Gastrocnemius medialis (tissue), 4 donors: ENCODE measurements around the gene BHLHE41. TPM values are rescaled to one million over a fixed set of nuclear protein-coding genes. Genes with fewer than 3 reads are reported as not detected.

Source experiments
- ATAC-seq, 2 donors: fragments of 150-250 bp; one replicate each; pipeline ENCODE4 v1.9.1; 2016
- DNase-seq, 2 donors: peaks; one replicate each; pipeline ENCODE4 v3.0.0-alpha.2; 2019
- H3K27ac ChIP-seq, 4 donors: fragments of 200-600 bp; sonication (generic); 1 replicate in 1 of 4; 2 replicates in 3 of 4; pipeline ENCODE4 v1.5.1; 2016 to 2018; ENCODE audit warnings: mild to moderate bottlenecking in 2 of 4, moderate library complexity in 1 of 4
- H3K27me3 ChIP-seq, 3 donors: fragments of 200-600 bp; sonication (generic) in 2 of 3; 1 replicate in 1 of 3; 2 replicates in 2 of 3; pipeline versions ENCODE4 v1.5.1 to v1.6.0; 2016 to 2019; ENCODE audit warnings: mild to moderate bottlenecking in 1 of 3, moderate library complexity in 1 of 3
- H3K36me3 ChIP-seq, 2 donors: fragments of 200-600 bp; sonication (generic) in 1 of 2; one replicate each; pipeline ENCODE4 v1.5.1; 2017 to 2018
- H3K4me1 ChIP-seq, 2 donors: fragments of 200-600 bp; sonication (generic) in 1 of 2; one replicate each; pipeline ENCODE4 v1.5.1; 2016 to 2017; ENCODE audit warnings: mild to moderate bottlenecking in 2 of 2
- H3K4me3 ChIP-seq, 4 donors: fragments of 200-600 bp; sonication (generic) in 3 of 4; 1 replicate in 1 of 4; 2 replicates in 3 of 4; pipeline ENCODE4 v1.5.1; 2016 to 2019; ENCODE audit warnings: mild to moderate bottlenecking in 2 of 4
- H3K9me3 ChIP-seq, 3 donors: fragments of 200-600 bp; sonication (generic) in 2 of 3; 1 replicate in 1 of 3; 2 replicates in 2 of 3; pipeline ENCODE4 v1.5.1; 2016 to 2019
- CTCF ChIP-seq, 5 experiments: fragments of 450-650 bp in 3 of 5; fragments of 200-600 bp in 2 of 5; sonication (generic) in 2 of 5; IDR thresholded peaks in 4 of 5; conservative IDR thresholded peaks in 1 of 5; 1 replicate in 4 of 5; 2 replicates in 1 of 5; pipeline ENCODE4 v1.5.1; 2016 to 2019; ENCODE audit warnings: antibody characterized with exemption in 5 of 5, mild to moderate bottlenecking in 3 of 5, moderate library complexity in 3 of 5
- POLR2A ChIP-seq, 2 donors: fragments of 450-650 bp; IDR thresholded peaks; one replicate each; pipeline ENCODE4 v1.6.1; 2017; ENCODE audit warnings: antibody characterized with exemption in 2 of 2, mild to moderate bottlenecking in 2 of 2, moderate library complexity in 2 of 2
- in situ Hi-C, 4 donors: fragments of 200-750 bp; cut with MboI; loops; one replicate each; pipeline versions ENCODE4 v1.15.0 to v1.8.0; 2017; ENCODE audit warnings: low sequenced_read_pairs in 4 of 4
- intact Hi-C: fragments of 100-400 bp; cut with DNase I; formaldehyde crosslinking; loops from one replicate; pipeline ENCODE4 v1.15.1; 2023; ENCODE audit warnings: low total_unique reads
- total RNA-seq, 4 donors: library from RNA; depleted of rRNA; stranded (reverse); fragments of >200 nt; gene quantifications; one replicate each; pipeline versions ENCODE4 v1.1.0 to v1.2.3, GENCODE V29; 2016

BHLHE41 gene
- total RNA-seq, 4 donors from 2014 or later = 6.4 to 12.1 (median 9.5) TPM

GRCh38 chr12:26118308-26118707 is 6.5 kb downstream of the BHLHE41 start:
- TF ChIP-seq POLR2A (IDR thresholded peaks at IDR 0.05) (no peak), CTCF (IDR thresholded peaks at IDR 0.05 in 4 of 5, conservative IDR thresholded peaks at IDR 0.05 in 1 of 5) (no peak)
- peak overlapping the region; percentile 95 to 100 (median 97) for H3K27ac ChIP-seq
- no peaks in the 10 kb centered on the region for H3K36me3 ChIP-seq
- ATAC-seq = no peak
- no peaks in the 10 kb centered on the region for H3K27me3 ChIP-seq
- no peak for DNase-seq
- peaks cover 68 to 69% of the 10 kb centered on the region in 2 donors for H3K4me1 ChIP-seq
- no peaks in the 10 kb centered on the region for H3K9me3 ChIP-seq
- no peak overlapping the region for H3K4me3 ChIP-seq
- in situ Hi-C loops (loop anchor here in 1 of 4 donors (10.0 kb wide), 1 partner anchor 406 kb away; no protein-coding TSS in a partner anchor), intact Hi-C loops (loop anchor here (10.0 kb wide), 1 partner anchor 716 kb away; the partner anchor contains the start of gene ITPR2)

GRCh38 chr12:26116829-26117715 is 7.8 kb downstream of the BHLHE41 start:
- in situ Hi-C loops = loop anchor here in 1 of 4 donors (10.0 kb wide), 1 partner anchor 408 kb away; no protein-coding TSS in a partner anchor
- Histone ChIP-seq H3K27ac (peak overlapping the region; percentile 95 to 100 (median 97)), H3K9me3 (no peaks in the 10 kb centered on the region), H3K36me3 (no peaks in the 10 kb centered on the region), H3K27me3 (no peaks in the 10 kb centered on the region), H3K4me1 (peaks cover 75 to 80% of the 10 kb centered on the region in 2 donors), H3K4me3 (no peak overlapping the region)
- intact Hi-C loops = loop anchor here (10.0 kb wide), 1 partner anchor 718 kb away; the partner anchor contains the start of gene ITPR2
- ATAC-seq (no peak), DNase-seq (peak in 1 of 2 donors; percentile 43)
- TF ChIP-seq POLR2A (IDR thresholded peaks at IDR 0.05) = no peak
- no peak for TF ChIP-seq CTCF (IDR thresholded peaks at IDR 0.05 in 4 of 5, conservative IDR thresholded peaks at IDR 0.05 in 1 of 5)

- no peaks in the 10 kb centered on the region for H3K9me3 ChIP-seq
- TF ChIP-seq POLR2A (IDR thresholded peaks at IDR 0.05) = no peak
- TF ChIP-seq CTCF (IDR thresholded peaks at IDR 0.05 in 4 of 5, conservative IDR thresholded peaks at IDR 0.05 in 1 of 5) = no peak
- intact Hi-C loops (loop anchor here (1.0 to 10.0 kb wide), 3 partner anchors 9 to 720 kb away; partner anchors contain the start of genes ITPR2 and RASSF8), in situ Hi-C loops (loop anchor here in 1 of 4 donors (10.0 kb wide), 1 partner anchor 410 kb away; no protein-coding TSS in a partner anchor)
- DNase-seq (no peak), ATAC-seq (peak; percentile 1 to 11)
- peak overlapping the region; percentile 95 to 100 (median 97) for H3K27ac ChIP-seq
- peaks cover 80 to 86% of the 10 kb centered on the region in 2 donors for H3K4me1 ChIP-seq
- H3K4me3 ChIP-seq = peak overlapping the region; percentile 46 to 61 (median 50)
- H3K27me3 ChIP-seq = no peaks in the 10 kb centered on the region
- H3K36me3 ChIP-seq = no peaks in the 10 kb centered on the region
Observed at GRCh38 chr12:26114720-26115401, 10.0 kb downstream of the BHLHE41 start.

GRCh38 chr12:26113853-26114719 is 10.8 kb downstream of the BHLHE41 start:
- Histone ChIP-seq H3K27ac (peak overlapping the region; percentile 95 to 100 (median 97)), H3K4me1 (peaks cover 80 to 84% of the 10 kb centered on the region in 2 donors), H3K9me3 (no peaks in the 10 kb centered on the region), H3K4me3 (peak overlapping the region; percentile 46 to 61 (median 50)), H3K36me3 (no peaks in the 10 kb centered on the region), H3K27me3 (no peaks in the 10 kb centered on the region)
- DNase-seq = peak; percentile 94 to 98
- peak; percentile 53 to 63 for ATAC-seq
- in situ Hi-C loops = loop anchor here in 1 of 4 donors (10.0 kb wide), 1 partner anchor 411 kb away; no protein-coding TSS in a partner anchor
- intact Hi-C loops = loop anchor here (1.0 to 10.0 kb wide), 3 partner anchors 10 to 721 kb away; partner anchors contain the start of genes ITPR2 and RASSF8
- TF ChIP-seq CTCF (IDR thresholded peaks at IDR 0.05 in 4 of 5, conservative IDR thresholded peaks at IDR 0.05 in 1 of 5) (peak; percentile 11 to 53 (median 38)), POLR2A (IDR thresholded peaks at IDR 0.05) (peak; percentile 89 to 96)
